H9 (cell line): ENCODE data around the gene ZNF750. TPM values are rescaled to one million over a fixed set of nuclear protein-coding genes. Genes with fewer than 3 reads are reported as not detected.

Experiments
- DNase-seq: peaks from one replicate; pipeline ENCODE4 v3.0.0-alpha.2; 2017
- H2AFZ ChIP-seq: one replicate; pipeline ENCODE4 v1.6.1; 2013; ENCODE audit warnings: mild to moderate bottlenecking, low read length, control low read depth, moderate library complexity
- H2AK5ac ChIP-seq: 2 replicates; pipeline ENCODE4 v1.6.1; 2013; ENCODE audit warnings: low read length, control low read depth, mixed read lengths; ENCODE audit not compliant: insufficient read length
- H2BK120ac ChIP-seq: one replicate; pipeline ENCODE4 v1.6.1; 2013; ENCODE audit warnings: low read depth, mild to moderate bottlenecking, low read length, control low read depth, inconsistent platforms; ENCODE audit not compliant: poor library complexity, severe bottlenecking
- H2BK12ac ChIP-seq: 2 replicates; pipeline ENCODE4 v1.6.1; 2013; ENCODE audit warnings: low read length, control low read depth, mixed read lengths, low read depth; ENCODE audit not compliant: insufficient read length
- H2BK15ac ChIP-seq: 2 replicates; pipeline ENCODE4 v1.6.1; 2013; ENCODE audit warnings: low read depth, low read length, control low read depth
- H2BK20ac ChIP-seq: one replicate; pipeline ENCODE4 v1.6.1; 2013; ENCODE audit warnings: low read depth, mild to moderate bottlenecking, low read length, control low read depth, inconsistent platforms; ENCODE audit not compliant: poor library complexity, severe bottlenecking
- H2BK5ac ChIP-seq: 2 replicates; pipeline ENCODE4 v1.6.1; 2013; ENCODE audit warnings: low read length, control low read depth, mixed read lengths; ENCODE audit not compliant: insufficient read length
- H3K14ac ChIP-seq: 2 replicates; pipeline ENCODE4 v1.6.1; 2013; ENCODE audit warnings: low read length, control low read depth; ENCODE audit not compliant: insufficient read depth
- H3K18ac ChIP-seq: 2 replicates; pipeline ENCODE4 v1.6.1; 2013; ENCODE audit warnings: low read depth, mild to moderate bottlenecking, mixed read lengths, low read length, control low read depth; ENCODE audit not compliant: insufficient read length
- H3K23ac ChIP-seq: 2 replicates; pipeline ENCODE4 v1.6.1; 2013; ENCODE audit warnings: low read length, control low read depth, mixed read lengths, low read depth; ENCODE audit not compliant: insufficient read length
- H3K23me2 ChIP-seq: 2 replicates; pipeline ENCODE4 v1.6.1; 2013; ENCODE audit warnings: low read depth, mild to moderate bottlenecking, mixed read lengths, low read length, control low read depth; ENCODE audit not compliant: insufficient read length, poor library complexity, severe bottlenecking
- H3K27ac ChIP-seq: 2 replicates; pipeline ENCODE4 v1.5.1; 2013; ENCODE audit warnings: low read length, control low read depth, mixed read lengths, low read depth; ENCODE audit not compliant: insufficient read length
- H3K27me3 ChIP-seq: 2 replicates; pipeline ENCODE4 v1.6.1; 2013; ENCODE audit warnings: low read length, control low read depth, inconsistent platforms; ENCODE audit not compliant: insufficient read depth
- H3K4ac ChIP-seq: 2 replicates; pipeline ENCODE4 v1.6.1; 2013; ENCODE audit warnings: low read depth, mild to moderate bottlenecking, control low read depth, inconsistent platforms, low read length, moderate library complexity
- H3K4me1 ChIP-seq: 2 replicates; pipeline ENCODE4 v1.6.1; 2013; ENCODE audit warnings: low read length, control low read depth, inconsistent platforms; ENCODE audit not compliant: insufficient read depth
- H3K4me2 ChIP-seq: 2 replicates; pipeline ENCODE4 v1.6.1; 2013; ENCODE audit warnings: low read length, control low read depth, mixed read lengths; ENCODE audit not compliant: insufficient read length, insufficient read depth
- H3K56ac ChIP-seq: 2 replicates; pipeline ENCODE4 v1.6.1; 2013; ENCODE audit warnings: low read depth, mild to moderate bottlenecking, mixed read lengths, low read length, control low read depth; ENCODE audit not compliant: insufficient read length
- H3K79me1 ChIP-seq: 2 replicates; pipeline ENCODE4 v1.6.1; 2013; ENCODE audit warnings: low read depth, mild to moderate bottlenecking, moderate library complexity, low read length, control low read depth, inconsistent platforms; ENCODE audit not compliant: insufficient read depth, poor library complexity, severe bottlenecking
- H3K79me2 ChIP-seq: 2 replicates; pipeline ENCODE4 v1.6.1; 2013; ENCODE audit warnings: low read length, control low read depth, inconsistent platforms; ENCODE audit not compliant: insufficient read depth
- H3K9ac ChIP-seq: 2 replicates; pipeline ENCODE4 v1.6.1; 2013; ENCODE audit warnings: low read length, control low read depth, mixed read lengths; ENCODE audit not compliant: insufficient read length; ENCODE audit errors: extremely low read depth
- H3K9me3 ChIP-seq: one replicate; pipeline ENCODE4 v1.6.1; 2013; ENCODE audit warnings: low read depth, low read length, inconsistent platforms; ENCODE audit not compliant: control insufficient read depth
- H3T11ph ChIP-seq: one replicate; pipeline ENCODE4 v1.6.1; 2013; ENCODE audit warnings: mild to moderate bottlenecking, low read length, control low read depth, inconsistent platforms
- H4K20me1 ChIP-seq: one replicate; pipeline ENCODE4 v1.6.1; 2013; ENCODE audit not compliant: control insufficient read depth, insufficient read length, insufficient read depth
- H4K5ac ChIP-seq: 2 replicates; pipeline ENCODE4 v1.6.1; 2013; ENCODE audit warnings: low read depth, mild to moderate bottlenecking, mixed read lengths, low read length, control low read depth; ENCODE audit not compliant: insufficient read length
- H4K8ac ChIP-seq: replicated peaks from 2 replicates; pipeline ENCODE4 v1.6.1; 2013; ENCODE audit warnings: low read length, control low read depth, mixed read lengths, low read depth; ENCODE audit not compliant: insufficient read length
- H4K91ac ChIP-seq: 2 replicates; pipeline ENCODE4 v1.6.1; 2013; ENCODE audit warnings: low read depth, mild to moderate bottlenecking, moderate library complexity, mixed read lengths, low read length, control low read depth; ENCODE audit not compliant: insufficient read length
- H3K27ac Mint-ChIP-seq, 3 experiments: 2 replicates in 2 of 3; 3 replicates in 1 of 3; pipeline ENCODE4 v1.8.0; 2020 to 2021; ENCODE audit warnings: mixed read lengths in 3 of 3, mild to moderate bottlenecking in 1 of 3, moderate library complexity in 1 of 3
- H3K27me3 Mint-ChIP-seq: 2 replicates; pipeline ENCODE4 v1.8.0; 2021; ENCODE audit warnings: low read depth, mild to moderate bottlenecking, moderate library complexity, mixed read lengths
- H3K36me3 Mint-ChIP-seq, 3 experiments: 2 replicates in 2 of 3; 3 replicates in 1 of 3; pipeline ENCODE4 v1.8.0; 2020 to 2021; ENCODE audit warnings: low read depth in 3 of 3, mixed read lengths in 3 of 3; ENCODE audit not compliant: insufficient read depth in 1 of 3
- H3K4me1 Mint-ChIP-seq, 2 experiments: 2 replicates each; pipeline ENCODE4 v1.8.0; 2020; ENCODE audit warnings: mixed read lengths in 2 of 2
- H3K4me3 Mint-ChIP-seq, 2 experiments: 2 replicates in 1 of 2; 3 replicates in 1 of 2; pipeline ENCODE4 v1.8.0; 2020 to 2021; ENCODE audit warnings: mild to moderate bottlenecking in 2 of 2, mixed read lengths in 2 of 2, moderate library complexity in 1 of 2
- H3K9me3 Mint-ChIP-seq, 2 experiments: 2 replicates in 1 of 2; 3 replicates in 1 of 2; pipeline ENCODE4 v1.8.0; 2020; ENCODE audit warnings: mild to moderate bottlenecking in 2 of 2, mixed read lengths in 2 of 2, moderate library complexity in 1 of 2
- WGBS: extraction: QIAGEN DNeasy Blood & Tissue Kit; methylation state at CpG from one replicate; pipeline ENCODE4 v1.1.7; 2013; ENCODE audit warnings: missing lambda C conversion rate, low lambda C conversion rate, mixed read lengths; ENCODE audit not compliant: insufficient read length; ENCODE audit errors: extremely low coverage; 5-methylcytosine and 5-hydroxymethylcytosine counted together
- total RNA-seq: library from RNA; stranded (reverse); gene quantifications from 2 replicates; pipeline ENCODE4 v1.2.1, GENCODE V29; 2021
- TF ChIP-seq, protein P1 (sequence below): fragments of 200-600 bp; sonication (generic); conservative IDR thresholded peaks from 3 replicates; pipeline ENCODE4 v1.8.0; 2021; ENCODE audit warnings: antibody characterized with exemption, mild to moderate bottlenecking

Gene ZNF750
- total RNA-seq, 1 experiment from 2014 or later, result not detected

DNA sequence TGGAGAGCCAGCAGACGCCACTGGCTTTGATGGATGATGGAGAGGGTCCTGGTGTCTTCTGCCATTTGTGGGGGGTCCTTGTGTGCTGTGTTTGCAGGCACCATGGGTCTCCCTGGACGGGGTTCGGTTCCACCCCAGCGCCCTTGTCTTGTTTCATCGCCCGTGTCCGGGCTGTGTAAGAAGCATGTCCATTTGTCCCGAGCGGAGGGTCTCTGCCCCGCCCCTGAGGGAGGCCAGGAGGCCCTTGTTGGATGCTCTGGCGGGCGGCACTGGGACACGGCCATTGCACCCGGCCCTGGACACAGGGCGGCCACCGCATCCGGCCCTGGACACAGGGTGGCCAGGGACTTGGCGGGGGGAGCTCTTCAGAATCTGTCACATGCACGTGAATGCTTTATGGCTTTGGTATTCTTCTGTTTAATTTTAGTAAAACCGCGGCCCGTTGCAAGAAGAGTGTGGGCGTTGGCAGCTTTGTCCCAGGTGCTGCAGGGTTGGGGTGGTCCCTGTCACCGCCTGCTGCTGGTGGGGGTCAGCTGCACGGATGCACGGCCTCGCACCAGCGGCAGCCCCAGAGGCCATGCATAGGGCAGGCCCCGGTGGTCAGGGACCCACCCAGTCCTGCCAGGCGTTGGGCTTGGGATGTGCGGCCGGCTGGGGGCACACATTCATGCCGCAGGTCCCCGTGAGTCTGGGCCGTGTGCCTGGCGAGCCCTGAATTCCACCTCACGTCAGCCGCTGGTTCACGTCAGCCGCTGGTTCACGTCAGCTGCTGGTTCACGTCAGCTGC lies 21.0 kb upstream of the ZNF750 start:
- WGBS, result no CpG with 5 or more reads among the region's 42 CpGs
- Histone ChIP-seq H2AFZ (no peak overlapping the region), H3K23me2 (no peaks in the 10 kb centered on the region), H2BK5ac (no peak overlapping the region), H4K5ac (no peak overlapping the region), H3K27ac (no peak overlapping the region), H3K4me1 (no peaks in the 10 kb centered on the region), H3K14ac (no peak overlapping the region; the same call in 1 of the 2 replicates), H4K20me1 (no peaks in the 10 kb centered on the region), H3K9ac (no peak overlapping the region), H2BK20ac (no peak overlapping the region), H3T11ph (no peak overlapping the region), H3K56ac (no peak overlapping the region), H3K79me2 (no peaks in the 10 kb centered on the region; the same call in 1 of the 2 replicates), H3K9me3 (no peaks in the 10 kb centered on the region), H3K4ac (no peak overlapping the region), H2BK15ac (no peak overlapping the region), H3K27me3 (no peaks in the 10 kb centered on the region), H2AK5ac (no peak overlapping the region), H3K79me1 (no peaks in the 10 kb centered on the region), H3K18ac (no peak overlapping the region), H4K91ac (no peak overlapping the region), H3K23ac (no peak overlapping the region), H3K4me2 (no peak overlapping the region), H2BK12ac (no peak overlapping the region), H4K8ac (no peak overlapping the region), H2BK120ac (no peak overlapping the region)
- TF ChIP-seq, protein P1, sequence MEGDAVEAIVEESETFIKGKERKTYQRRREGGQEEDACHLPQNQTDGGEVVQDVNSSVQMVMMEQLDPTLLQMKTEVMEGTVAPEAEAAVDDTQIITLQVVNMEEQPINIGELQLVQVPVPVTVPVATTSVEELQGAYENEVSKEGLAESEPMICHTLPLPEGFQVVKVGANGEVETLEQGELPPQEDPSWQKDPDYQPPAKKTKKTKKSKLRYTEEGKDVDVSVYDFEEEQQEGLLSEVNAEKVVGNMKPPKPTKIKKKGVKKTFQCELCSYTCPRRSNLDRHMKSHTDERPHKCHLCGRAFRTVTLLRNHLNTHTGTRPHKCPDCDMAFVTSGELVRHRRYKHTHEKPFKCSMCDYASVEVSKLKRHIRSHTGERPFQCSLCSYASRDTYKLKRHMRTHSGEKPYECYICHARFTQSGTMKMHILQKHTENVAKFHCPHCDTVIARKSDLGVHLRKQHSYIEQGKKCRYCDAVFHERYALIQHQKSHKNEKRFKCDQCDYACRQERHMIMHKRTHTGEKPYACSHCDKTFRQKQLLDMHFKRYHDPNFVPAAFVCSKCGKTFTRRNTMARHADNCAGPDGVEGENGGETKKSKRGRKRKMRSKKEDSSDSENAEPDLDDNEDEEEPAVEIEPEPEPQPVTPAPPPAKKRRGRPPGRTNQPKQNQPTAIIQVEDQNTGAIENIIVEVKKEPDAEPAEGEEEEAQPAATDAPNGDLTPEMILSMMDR, result no peak
- Mint-ChIP-seq H3K27ac (peak overlapping the region in 2 of 3 experiments; percentile 25 to 80; a peak in 2 of 7 replicates), H3K36me3 (peaks cover 10 to 14% (median 11%) of the 10 kb centered on the region in 3 experiments), H3K4me1 (peaks cover 15 to 27% of the 10 kb centered on the region in 2 experiments), H3K9me3 (no peaks in the 10 kb centered on the region), H3K4me3 (no peak overlapping the region), H3K27me3 (no peaks in the 10 kb centered on the region)
- no peak for DNase-seq
